ENCODE measurements around the gene VPS29.
"Not testable (repeated sequence)": the region's sequence is repeated elsewhere in the genome, so short reads cannot be mapped to it uniquely, and the experiment has no call there.

The VPS29 gene

GRCh38 chr12:110501752-110502738 is at the start of gene VPS29, which contains the start of gene RAD9B:
VPS29 (minus strand) TSS chr12:110502111; CDS start chr12:110502051, 60 bp downstream.
RAD9B (plus strand) TSS chr12:110502331; CDS start chr12:110502338, 7 bp downstream.
- DNase-seq: peak; percentile 99

DNA sequence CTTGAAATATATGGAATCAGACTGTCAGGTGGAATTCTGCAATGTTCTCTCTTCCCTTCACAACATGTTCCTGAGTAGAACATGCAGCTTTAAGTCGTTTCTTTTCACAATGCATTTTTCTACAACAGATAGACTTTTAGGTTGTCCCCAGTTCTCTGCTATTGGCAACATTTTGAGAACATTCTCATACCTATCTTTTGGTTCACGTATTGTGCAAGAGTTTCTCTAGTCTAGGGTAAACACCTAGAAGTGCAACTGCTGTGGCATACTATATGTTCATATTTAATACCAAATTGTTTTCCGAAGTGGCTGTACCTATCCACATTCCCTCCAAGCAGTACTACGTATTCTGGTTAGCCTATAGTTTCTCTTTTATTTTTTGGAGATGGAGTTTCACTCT is 49.1 kb upstream of the VPS29 start:
- no peak for DNase-seq

GRCh38 chr12:110549716-110550115 is 47.8 kb upstream of the VPS29 start:
- DNase-seq: no peak

- DNase-seq: no peak
Measured at GRCh38 chr12:110548678-110549077, 46.8 kb upstream of the VPS29 start.

DNA sequence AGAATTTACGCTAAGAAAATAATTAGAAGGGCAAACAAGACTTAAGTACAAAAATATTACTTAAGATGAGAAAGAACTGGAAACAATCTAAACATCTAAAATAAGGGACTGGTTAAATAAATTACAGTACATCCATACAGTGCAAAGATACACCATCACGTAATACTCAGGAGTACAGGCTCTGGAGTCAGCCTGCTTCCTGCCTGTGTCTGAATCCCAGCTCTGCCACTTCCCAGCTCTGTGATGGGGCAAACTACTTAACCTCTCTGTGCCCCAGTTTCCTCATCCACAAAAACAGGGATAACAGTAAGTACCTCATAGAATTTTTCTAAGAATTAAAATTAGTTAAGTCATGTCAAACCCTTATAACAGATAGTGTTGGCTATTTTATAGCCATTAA is 45.2 kb upstream of the VPS29 start:
- no peak for DNase-seq

DNA sequence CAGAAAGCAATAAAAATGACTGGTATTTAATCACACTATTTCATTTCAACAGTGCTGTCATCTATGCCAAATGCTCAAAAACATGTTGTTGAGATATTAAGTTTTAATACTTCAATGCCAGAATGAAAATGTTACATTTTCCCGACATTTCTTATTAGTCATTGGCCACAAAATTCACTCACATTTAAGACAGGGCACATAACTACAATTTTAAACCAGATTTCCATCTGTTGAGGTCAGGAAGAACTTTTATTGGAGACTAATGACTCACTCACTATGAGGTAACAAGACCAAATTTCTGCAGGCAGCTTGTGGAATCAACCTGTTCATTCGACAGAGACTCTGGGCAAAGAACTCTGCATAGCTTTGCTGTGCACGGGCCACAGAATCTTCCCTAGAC is 44.4 kb upstream of the VPS29 start:
- DNase-seq: no peak

GRCh38 chr12:110545812-110546211 is 43.9 kb upstream of the VPS29 start:
- DNase-seq: no peak

DNA sequence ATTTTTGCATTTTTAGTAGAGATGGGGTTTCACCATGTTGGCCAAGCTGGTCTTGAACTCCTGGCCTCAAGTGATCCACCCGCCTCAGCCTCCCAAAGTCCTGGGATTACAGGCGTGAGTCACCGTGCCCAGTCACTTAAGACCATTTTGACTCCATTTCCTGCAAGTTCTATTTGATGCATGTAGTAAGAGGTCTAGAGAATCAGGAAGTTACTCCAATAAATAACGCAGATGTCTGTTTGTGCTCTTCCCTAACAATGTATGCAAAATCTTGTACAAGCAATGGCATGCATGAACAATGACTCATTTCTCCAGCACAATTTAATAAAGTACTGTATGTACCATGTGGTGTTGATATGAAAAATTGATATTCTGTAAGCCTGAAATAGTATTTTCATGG is 43.3 kb upstream of the VPS29 start:
- not testable (repeated sequence) for DNase-seq

DNA sequence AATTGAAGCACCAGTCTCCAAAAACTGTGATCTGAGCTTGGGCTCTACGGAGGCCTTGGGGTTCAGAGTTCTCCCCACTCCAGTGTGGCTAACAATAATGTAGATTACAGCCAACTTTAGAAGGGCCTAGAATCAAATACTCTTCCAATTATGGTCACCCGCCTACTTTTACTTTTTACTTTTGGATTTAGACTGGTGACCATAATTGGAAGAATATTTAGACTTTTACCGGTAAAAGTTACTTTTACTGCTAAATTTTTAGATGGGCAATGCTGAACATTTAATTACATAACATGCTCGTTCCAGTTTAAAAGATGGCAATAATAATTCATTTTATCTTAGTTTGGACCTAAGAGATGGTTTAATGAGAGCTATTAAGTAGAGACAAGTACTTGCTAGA is 42.1 kb upstream of the VPS29 start:
- DNase-seq: no peak

DNA sequence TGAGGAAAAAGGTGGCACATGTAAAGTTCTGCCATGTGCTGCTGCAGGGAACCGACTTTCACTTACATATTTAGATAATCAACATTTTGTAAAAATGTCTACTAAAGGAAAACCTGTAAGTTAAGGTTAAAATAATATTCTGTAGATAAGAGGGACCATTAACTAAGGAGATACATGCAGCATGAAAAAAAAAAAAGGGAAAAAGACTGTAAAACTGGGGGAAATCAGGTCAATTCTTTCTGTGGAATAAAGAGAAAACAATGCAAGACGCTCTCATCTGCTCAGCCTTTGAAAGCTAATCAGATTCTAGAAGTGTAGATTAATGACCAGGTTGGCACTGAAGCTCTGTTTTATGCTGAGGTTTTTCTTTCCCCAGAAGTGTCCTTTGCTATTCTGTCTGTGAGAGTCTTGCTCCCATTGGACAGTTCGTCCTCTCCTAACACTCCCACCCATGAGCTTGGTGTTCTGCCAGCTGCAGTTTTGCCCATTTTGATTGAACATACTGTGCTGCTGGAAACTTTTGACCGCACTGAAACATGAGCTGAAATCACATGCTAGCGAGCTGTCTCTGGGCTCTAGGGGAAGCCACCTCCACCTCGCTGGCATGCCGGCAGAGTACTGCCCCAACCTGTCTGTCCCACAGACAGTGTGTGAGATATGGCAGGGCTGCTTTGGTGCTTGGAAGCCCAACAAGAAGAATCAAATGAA is 41.5 kb upstream of the VPS29 start:
- DNase-seq: peak; percentile 45

GRCh38 chr12:110540048-110540447 is 38.1 kb upstream of the VPS29 start:
- no peak for DNase-seq

GRCh38 chr12:110538869-110539622 is 37.1 kb upstream of the VPS29 start:
- DNase-seq: no peak

DNA sequence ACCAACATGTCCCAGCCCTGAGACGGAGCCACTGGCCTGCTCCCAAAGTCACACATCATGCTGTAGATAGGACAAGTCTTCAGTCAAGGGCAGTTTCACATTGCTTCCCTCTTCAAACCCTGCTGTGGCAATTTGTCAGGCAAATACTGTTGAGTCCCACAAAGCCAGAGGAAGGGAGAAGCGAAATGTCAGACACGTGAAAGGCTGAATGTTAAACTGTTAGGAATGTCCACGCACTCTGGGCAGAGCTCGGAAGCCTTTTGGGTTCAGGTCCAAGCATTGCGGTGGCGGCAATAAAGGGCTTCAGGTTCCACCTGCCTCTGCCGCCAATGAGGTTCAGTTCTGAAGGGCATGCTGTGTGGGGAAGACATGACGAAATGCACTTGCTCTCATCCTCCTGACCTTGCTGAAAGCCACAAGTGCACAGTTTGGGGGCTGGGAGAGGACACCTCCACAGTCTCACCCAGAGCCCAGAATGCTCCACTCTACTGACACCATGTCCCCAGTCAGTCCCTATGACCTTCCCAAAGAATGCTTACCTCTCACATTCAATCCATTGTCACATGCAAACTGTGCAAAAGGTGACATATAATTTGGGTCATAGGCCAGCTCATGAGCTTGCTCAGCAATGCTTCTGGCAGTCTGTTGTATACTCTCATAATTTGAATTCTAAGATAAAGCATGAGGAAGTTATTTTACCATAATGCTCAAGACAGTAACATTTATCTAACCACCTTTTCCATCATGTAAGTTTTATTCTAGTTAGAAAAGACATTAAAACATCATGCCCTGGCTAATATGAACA is 35.9 kb upstream of the VPS29 start:
- DNase-seq: no peak

DNA sequence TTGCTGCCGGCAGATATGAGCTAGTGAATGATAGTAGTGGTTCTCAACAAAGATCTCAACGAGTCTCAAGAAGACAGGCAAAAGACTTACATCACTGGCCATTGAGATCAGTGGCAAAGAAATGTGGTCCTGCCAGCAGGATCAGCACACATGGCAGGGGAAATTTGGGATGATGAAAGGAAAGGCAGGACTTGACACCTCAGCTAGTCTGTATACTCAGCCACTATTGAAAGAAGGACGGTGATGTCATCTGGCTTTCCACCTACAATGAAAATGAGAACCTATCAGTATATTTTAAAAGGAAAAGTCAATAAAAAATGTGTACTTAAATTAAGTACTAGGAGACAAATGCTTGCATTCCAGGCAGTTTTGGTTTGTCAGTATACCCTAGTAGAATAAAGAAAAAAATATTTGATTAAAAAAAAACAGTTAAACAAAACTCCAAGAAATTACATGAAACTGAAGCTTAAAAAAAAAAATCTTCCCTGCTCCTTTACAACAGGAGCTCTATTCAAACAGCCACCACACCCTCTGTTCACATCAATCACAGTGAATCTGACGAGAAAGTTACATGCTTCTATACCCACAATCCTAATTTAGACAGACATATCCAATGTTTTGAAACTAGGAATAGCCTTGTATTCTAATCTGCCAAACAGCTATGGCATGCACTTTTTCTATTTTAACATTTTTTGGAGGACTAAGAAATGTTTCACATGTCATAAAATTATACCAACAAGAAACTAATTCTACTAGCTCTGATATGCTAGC is 35.1 kb upstream of the VPS29 start:
- DNase-seq: no peak

DNA sequence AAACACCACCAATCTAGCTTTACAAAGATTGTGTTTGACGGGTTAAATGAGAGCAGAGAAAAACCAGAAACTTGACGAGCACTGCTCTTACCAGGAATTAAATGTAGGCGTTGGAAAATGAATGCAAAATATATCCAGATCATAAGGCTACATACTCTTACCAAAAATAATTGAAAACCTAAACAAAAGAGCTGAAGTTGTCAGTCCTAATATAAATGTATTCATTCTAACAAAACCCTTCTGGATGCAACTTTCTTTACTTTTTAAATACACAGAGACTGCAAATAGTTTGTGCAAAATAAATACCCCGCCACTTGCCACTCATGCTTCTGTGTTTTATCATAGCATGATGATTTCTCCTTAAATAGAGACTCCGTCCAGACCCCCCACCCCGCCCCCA is 32.9 kb upstream of the VPS29 start:
- no peak for DNase-seq

GRCh38 chr12:110533607-110534006 is 31.7 kb upstream of the VPS29 start:
- no peak for DNase-seq

DNA sequence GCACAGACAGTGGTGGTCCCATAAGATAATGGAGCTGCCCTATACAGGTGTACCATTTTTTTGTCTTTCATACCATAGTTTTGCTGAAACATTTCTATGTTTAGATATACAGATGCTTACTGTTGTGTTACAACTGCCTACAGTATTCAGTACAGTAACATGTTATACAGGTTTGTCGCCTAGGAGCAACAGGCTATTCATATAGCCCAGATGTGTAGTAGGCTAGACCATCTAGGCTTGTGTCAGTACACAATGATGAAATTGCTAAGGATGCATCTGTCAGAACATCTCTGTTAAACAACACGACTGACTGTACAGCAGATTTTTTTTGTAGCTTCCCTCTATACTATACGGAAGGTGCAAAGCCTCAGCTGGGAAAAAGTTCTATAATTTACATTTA is 30.7 kb upstream of the VPS29 start:
- no peak for DNase-seq

DNA sequence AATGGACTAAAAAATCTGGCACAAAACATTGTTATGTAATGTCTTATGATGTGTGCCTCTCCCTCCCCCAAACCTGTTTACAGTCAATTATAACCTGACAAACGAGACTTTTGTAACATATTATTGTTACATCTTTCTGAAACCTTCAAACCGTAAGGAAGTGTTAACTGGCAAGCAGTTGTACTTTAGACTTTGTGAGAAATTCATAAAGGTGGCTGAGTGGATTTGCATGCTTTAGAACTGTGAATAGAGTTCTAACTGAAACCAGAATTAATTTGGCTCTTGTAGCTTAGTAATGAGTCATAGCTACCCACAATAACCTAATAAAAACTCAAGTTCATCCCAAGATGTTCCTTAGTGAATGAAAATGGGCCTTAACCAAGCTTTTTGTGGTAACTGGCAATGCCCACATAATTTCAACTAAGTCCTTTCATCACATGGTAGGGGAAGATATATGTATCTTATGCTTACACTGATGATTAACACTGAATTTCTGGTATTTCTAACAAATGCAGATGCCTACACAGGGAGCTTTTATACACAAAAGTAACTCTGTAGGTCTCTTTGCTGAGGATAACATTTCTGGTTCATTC is 29.9 kb upstream of the VPS29 start:
- DNase-seq: no peak

DNA sequence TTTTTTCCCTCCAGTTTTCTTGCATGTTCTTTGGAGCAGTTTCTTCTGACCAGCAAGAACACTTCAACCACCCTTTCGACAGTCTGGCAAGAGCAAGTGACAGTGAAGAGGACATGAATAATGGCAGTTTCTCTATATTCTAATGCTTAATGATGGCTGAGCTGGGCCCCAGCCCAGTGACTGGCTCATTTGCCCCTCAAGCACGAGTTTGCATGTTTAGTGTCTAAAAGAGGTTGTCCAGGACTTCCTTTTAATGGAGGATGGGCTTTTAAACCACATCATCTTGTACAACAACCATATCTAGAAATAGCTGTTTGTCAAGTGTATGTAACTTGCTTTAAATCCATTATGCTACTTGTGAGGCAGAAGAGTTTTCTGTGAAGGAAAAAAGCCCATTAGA is 28.6 kb upstream of the VPS29 start:
- DNase-seq: no peak

GRCh38 chr12:110528277-110528839 is 26.4 kb upstream of the VPS29 start:
- DNase-seq: peak; percentile 23
